VCaP (cell line): ENCODE results near the gene NPAS4.

ENCODE experiments used
- H3K27ac ChIP-seq: fragments of 450-650 bp; 2 replicates; pipeline ENCODE4 v1.5.1; 2017
- TF ChIP-seq, protein P1 (sequence below): fragments of 450-650 bp; conservative IDR thresholded peaks from 2 replicates; pipeline ENCODE4 v1.5.1; 2017; ENCODE audit warnings: mild to moderate bottlenecking, moderate library complexity

Gene NPAS4

DNA sequence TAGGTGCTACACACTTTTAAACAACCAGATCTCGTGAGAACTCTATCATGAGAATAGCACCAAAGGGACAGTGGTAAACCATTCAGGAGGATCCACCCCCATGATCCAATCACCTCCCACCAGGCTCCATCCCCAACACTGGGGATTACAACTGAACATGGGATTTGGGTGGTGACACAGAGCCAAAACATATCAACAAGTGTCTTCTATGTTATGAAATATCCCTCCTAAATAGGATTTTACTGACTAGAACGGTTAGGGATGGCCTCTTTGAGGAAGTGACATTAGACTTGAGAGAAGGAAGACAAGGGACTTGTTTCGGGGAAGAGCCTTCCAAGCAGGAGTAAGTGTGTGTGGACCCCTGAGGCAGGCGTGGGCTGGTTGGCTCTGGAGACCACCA is 29.7 kb downstream of the NPAS4 start:
- TF ChIP-seq, protein P1, sequence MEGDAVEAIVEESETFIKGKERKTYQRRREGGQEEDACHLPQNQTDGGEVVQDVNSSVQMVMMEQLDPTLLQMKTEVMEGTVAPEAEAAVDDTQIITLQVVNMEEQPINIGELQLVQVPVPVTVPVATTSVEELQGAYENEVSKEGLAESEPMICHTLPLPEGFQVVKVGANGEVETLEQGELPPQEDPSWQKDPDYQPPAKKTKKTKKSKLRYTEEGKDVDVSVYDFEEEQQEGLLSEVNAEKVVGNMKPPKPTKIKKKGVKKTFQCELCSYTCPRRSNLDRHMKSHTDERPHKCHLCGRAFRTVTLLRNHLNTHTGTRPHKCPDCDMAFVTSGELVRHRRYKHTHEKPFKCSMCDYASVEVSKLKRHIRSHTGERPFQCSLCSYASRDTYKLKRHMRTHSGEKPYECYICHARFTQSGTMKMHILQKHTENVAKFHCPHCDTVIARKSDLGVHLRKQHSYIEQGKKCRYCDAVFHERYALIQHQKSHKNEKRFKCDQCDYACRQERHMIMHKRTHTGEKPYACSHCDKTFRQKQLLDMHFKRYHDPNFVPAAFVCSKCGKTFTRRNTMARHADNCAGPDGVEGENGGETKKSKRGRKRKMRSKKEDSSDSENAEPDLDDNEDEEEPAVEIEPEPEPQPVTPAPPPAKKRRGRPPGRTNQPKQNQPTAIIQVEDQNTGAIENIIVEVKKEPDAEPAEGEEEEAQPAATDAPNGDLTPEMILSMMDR: no peak
- no peak overlapping the region for H3K27ac ChIP-seq

DNA sequence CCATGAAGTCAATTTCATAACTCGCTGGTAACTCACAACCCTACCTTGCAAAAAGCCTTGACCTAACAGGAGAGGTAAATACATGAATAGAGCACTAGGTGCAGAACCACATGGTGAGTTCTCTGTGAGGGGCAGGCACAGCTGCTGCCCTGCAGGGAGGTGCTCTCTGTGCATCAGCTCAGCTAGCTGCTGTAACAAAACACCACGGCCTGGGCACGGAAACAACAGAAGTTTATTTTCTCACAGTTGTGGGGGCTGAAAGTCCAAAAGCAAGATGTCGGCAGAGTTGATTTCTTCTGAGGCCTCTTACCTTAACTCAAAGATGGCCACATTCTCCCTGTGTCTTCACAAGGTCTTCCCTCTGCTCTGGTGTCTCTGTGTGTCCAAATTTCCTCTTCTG is 30.8 kb downstream of the NPAS4 start:
- H3K27ac ChIP-seq: no peak overlapping the region
- TF ChIP-seq, protein P1: no peak

DNA sequence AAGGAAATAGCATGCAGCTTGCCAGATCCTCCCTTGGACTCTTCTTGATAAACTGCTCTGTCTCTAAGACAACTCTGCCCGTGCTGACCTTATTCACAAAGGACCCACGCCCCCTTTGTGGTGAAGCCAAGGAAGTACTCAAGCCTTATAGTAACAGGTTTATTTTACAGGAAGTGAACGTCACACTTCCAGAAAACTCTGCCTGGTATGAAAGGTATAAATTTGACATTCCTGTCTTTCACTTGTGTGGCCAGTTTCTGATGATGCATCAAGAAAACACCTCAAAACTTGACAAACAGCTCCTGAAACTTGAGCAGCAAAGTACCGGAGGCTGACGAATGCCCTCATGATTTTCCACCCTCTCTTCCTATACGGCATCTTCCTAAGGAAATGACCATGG is 33.4 kb downstream of the NPAS4 start:
- TF ChIP-seq, protein P1: no peak
- no peak overlapping the region for H3K27ac ChIP-seq

DNA sequence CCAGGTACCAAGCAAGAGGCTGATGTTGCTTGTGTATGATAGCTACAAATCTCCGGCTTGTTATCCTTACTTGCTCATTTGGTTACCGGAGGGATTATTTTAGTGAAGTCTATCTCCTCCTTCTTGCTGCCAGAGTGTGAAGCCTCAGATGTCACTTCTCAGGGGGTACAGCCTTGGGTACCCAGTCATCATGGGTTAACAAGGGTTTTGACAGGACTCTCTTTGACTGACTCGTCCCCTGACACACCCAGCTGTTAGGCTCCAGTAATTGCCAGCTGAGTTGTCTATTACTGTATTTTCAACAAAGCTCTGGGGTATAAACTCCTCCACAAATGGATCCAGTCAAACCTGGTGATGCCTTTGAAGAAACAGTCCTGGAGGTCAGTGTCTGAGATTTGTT is 34.0 kb downstream of the NPAS4 start:
- TF ChIP-seq, protein P1: no peak

DNA sequence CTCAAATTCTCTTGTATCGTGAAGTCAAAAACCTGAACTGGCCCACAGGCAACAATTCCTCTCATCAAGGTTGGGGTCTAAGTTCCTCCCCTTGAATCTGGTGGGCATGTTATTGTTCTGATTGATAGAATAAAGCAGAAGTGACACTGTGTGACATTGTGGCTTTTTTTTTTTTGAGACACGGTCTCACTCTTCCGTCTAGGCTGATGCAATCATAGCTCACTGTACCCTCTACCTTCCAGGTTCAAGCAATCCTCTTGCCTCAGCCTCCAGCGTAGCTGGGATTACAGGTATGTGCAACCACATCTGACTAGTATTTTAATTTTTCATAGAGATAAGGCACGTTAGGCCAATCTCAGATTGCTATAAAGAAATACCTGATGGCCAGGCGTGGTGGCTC is 37.0 kb downstream of the NPAS4 start:
- H3K27ac ChIP-seq: no peak overlapping the region
- TF ChIP-seq, protein P1: no peak

More for the DNA sequence above, 34.0 kb downstream of the NPAS4 start:
- H3K27ac ChIP-seq: no peak overlapping the region

DNA sequence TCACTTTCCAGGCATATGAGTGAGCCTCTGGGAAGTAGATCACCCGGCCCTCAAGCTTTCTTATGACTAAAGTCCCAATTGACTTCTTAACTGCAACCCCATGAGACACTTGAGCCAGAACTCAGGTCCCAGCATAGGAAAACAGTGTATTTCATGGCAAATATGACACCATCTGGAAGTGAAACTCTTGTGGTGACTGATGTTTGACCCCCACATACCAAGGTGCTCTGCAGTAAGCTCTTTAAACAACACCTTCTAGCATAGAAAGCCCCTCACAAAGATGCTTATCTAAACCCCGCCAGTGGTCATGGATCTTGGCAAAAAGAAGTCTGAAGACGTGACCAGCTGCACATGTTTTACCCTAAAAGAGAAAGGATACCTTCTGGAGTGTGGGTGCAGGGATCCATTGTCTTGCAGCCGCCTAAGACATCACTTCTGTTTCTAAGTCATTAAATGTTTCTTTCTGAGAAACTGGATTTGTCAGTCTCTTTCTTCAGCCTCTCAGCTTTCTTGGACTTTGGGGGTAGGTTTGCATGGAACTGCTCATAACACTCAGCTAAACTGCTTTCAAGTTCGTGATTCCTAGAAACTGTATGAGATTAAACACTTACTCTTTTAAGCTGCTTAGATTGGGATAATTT is 38.4 kb downstream of the NPAS4 start:
- TF ChIP-seq, protein P1: no peak
- H3K27ac ChIP-seq: no peak overlapping the region

DNA sequence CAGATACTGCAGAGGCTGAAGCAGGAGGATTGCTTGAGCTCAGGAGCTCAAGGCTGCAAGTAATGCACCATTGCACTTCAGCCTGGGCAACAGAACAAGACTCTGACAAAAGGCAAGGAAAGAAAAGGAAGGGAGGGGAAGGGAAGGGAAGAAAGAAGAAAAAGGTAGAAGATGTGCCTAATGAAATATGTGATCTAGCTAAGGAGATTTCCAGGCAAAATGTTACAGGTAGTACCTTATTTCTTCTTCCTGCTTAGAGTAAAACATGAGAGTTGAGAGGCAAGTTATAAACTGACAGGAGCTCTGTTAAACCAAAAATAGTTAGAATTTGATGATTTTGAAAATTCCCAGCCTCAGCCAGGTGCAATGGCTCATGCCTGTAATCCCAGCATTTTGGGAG is 41.2 kb downstream of the NPAS4 start:
- TF ChIP-seq, protein P1: no peak
- no peak overlapping the region for H3K27ac ChIP-seq
